Activated naive CD4-positive, alpha-beta T cell treated with anti-CD3 and anti-CD28 coated beads for 36 hours (primary cell): ENCODE results near the gene RMRP. TPM values are rescaled to one million over a fixed set of nuclear protein-coding genes. Genes with fewer than 3 reads are reported as not detected.
"Not testable (repeated sequence)": the region's sequence is repeated elsewhere in the genome, so short reads cannot be mapped to it uniquely, and the experiment has no call there.

Experiments
- CTCF ChIA-PET: fragments of 350-600 bp; sonication (Branson Sonifier 250); formaldehyde crosslinking; loops from one replicate; lab custom pipeline; 2021; ENCODE audit warnings: antibody characterized with exemption; lab: Charles Lee
- DNase-seq: peaks from one replicate; pipeline ENCODE4 v3.0.0-alpha.2; 2020
- H3K27ac Mint-ChIP-seq: one replicate; pipeline ENCODE4 v1.8.0; 2021; ENCODE audit warnings: mild to moderate bottlenecking, mixed read lengths
- H3K27me3 Mint-ChIP-seq: one replicate; pipeline ENCODE4 v1.8.0; 2021; ENCODE audit warnings: low read depth, mixed read lengths
- H3K36me3 Mint-ChIP-seq: one replicate; pipeline ENCODE4 v1.8.0; 2021; ENCODE audit warnings: low read depth, mixed read lengths
- H3K4me1 Mint-ChIP-seq: one replicate; pipeline ENCODE4 v1.8.0; 2021; ENCODE audit warnings: low read depth, mixed read lengths
- H3K4me3 Mint-ChIP-seq: one replicate; pipeline ENCODE4 v1.8.0; 2021; ENCODE audit warnings: mild to moderate bottlenecking, moderate library complexity, mixed read lengths
- H3K9me3 Mint-ChIP-seq: one replicate; pipeline ENCODE4 v1.8.0; 2021; ENCODE audit warnings: mixed read lengths
- intact Hi-C: fragments of 100-400 bp; cut with micrococcal nuclease; formaldehyde crosslinking; loops from one replicate; pipeline ENCODE4 v1.15.1; 2023
- total RNA-seq, 2 experiments: library from RNA; stranded (reverse); gene quantifications; one replicate each; pipeline ENCODE4 v1.2.3, GENCODE V29; 2021

RMRP gene
- total RNA-seq, 2 experiments from 2014 or later = 7,381 to 12,571 TPM

- Mint-ChIP-seq H3K4me1 (peaks cover 53% of the 10 kb centered on the region), H3K27me3 (no peaks in the 10 kb centered on the region), H3K27ac (peak overlapping the region; percentile 67), H3K36me3 (peaks cover 11% of the 10 kb centered on the region), H3K4me3 (peak overlapping the region; percentile 32), H3K9me3 (no peaks in the 10 kb centered on the region)
- intact Hi-C loops = loop anchor here (10.0 kb wide), 1 partner anchor 833 kb away; no protein-coding TSS in a partner anchor
- DNase-seq = no peak
- CTCF ChIA-PET = interaction anchor here (0.7 to 12.4 kb wide), 5 partner anchors 9 to 747 kb away, joined by 3 to 149 read pairs (median 3); partner anchors contain the start of genes ARHGEF39, CCDC107, CD72 and RMRP
Observed at GRCh38 chr9:35651956-35652828, 5.6 kb downstream of the RMRP start.

- Mint-ChIP-seq H3K4me1 (peaks cover 46% of the 10 kb centered on the region), H3K9me3 (no peaks in the 10 kb centered on the region), H3K27ac (peak within 1 kb of the TSS; percentile 94), H3K27me3 (no peaks in the 10 kb centered on the region), H3K36me3 (peaks cover 11% of the 10 kb centered on the region), H3K4me3 (peak within 1 kb of the TSS; percentile 93)
- CTCF ChIA-PET = interaction anchor here (0.6 to 12.4 kb wide), 6 partner anchors 10 to 78 kb away, joined by 3 to 149 read pairs (median 4); partner anchors contain the start of genes ARHGEF39, CCDC107, CD72 and RMRP
- intact Hi-C loops = loop anchor here (10.0 kb wide), 1 partner anchor 834 kb away; no protein-coding TSS in a partner anchor
- DNase-seq = peak; percentile 60
Observed at GRCh38 chr9:35650341-35651158, 7.3 kb downstream of the RMRP start, which contains the start of gene SIT1. Gene SIT1, minus strand, starts transcription at chr9:35650931. Its CDS starts 78 bp downstream, at chr9:35650853.

- Mint-ChIP-seq H3K4me3 (peak overlapping the region; percentile 93), H3K36me3 (peaks cover 11% of the 10 kb centered on the region), H3K27me3 (no peaks in the 10 kb centered on the region), H3K27ac (peak overlapping the region; percentile 94), H3K4me1 (peaks cover 46% of the 10 kb centered on the region), H3K9me3 (no peaks in the 10 kb centered on the region)
- peak; percentile 66 for DNase-seq
- intact Hi-C loops = loop anchor here (1.0 to 10.0 kb wide), 2 partner anchors 8 to 835 kb away; no protein-coding TSS in a partner anchor
- CTCF ChIA-PET = interaction anchor here (0.6 to 12.4 kb wide), 8 partner anchors 10 to 97 kb away, joined by 3 to 149 read pairs (median 5); partner anchors contain the start of genes ARHGEF39, CCDC107, CD72 and RMRP
Observed at GRCh38 chr9:35649431-35650340, 8.1 kb downstream of the RMRP start.

DNA sequence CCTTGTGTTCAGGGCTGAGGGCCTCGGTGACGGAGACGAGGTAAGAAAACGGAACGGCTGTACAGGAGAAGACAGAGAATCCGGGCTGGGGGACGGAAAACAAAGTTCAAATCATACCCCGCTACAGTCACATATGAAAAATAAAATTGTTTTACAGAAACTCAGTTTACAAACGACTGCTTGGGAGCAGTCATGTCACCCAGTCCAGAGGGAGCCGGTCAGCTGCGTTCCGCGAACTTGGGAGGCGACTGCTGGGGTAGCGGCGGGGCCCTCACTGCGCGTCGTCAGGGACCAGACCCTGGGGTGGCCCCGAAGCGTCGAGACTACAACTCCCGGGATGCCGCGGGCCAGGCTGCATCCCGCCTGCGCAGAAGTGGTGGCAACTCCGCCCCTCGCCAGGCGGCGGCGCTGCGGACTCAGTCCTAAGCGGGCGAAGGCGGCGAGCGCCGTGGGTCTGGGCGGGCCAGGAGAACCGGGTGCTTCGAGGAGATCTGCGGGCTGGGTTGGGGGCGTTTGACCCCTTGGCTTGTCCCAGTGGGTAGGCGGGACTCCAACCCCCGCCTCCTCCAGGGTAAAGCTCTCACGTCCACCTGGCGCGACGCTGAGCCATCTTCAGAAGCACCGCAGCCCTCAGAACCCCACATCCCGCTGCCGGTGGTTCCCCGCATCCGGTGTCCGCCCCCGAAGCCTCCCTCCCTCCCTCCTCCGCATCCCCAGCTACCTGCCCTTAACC, 11.1 kb downstream of the RMRP start:
- CTCF ChIA-PET = interaction anchor here (0.6 to 12.4 kb wide), 21 partner anchors 11 to 298 kb away, joined by 3 to 149 read pairs (median 5); partner anchors contain the start of genes ARHGEF39, CCDC107, CD72 and CREB3
- Mint-ChIP-seq H3K9me3 (no peaks in the 10 kb centered on the region), H3K27ac (peak overlapping the region; percentile 83), H3K36me3 (peaks cover 11% of the 10 kb centered on the region), H3K27me3 (no peaks in the 10 kb centered on the region), H3K4me3 (peak overlapping the region; percentile 90), H3K4me1 (peaks cover 43% of the 10 kb centered on the region)
- intact Hi-C loops = loop anchor here (1.0 to 2.0 kb wide), 8 partner anchors 8 to 530 kb away; partner anchors contain the start of genes CD72, CREB3, GBA2 and HINT2
- peak; percentile 94 for DNase-seq

DNA sequence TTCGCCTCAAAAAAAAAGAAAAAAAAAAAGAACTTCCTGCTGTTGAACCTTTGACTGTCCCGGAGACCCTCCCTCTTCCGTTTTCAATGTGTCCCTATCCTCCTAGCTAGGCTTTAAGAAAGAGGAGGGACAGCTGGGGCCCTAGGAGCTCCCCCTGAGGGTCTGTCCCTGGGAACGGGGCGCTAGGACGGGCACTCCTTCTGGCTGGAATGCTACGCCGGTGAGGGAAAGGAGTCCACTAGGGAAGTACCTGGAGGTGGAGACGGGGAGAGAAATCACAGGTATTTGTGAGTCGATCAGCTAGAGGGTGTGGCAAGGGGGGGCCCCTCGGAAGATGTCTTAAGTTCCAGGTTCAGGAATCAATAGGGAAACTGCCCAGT, 11.7 kb downstream of the RMRP start:
- Mint-ChIP-seq H3K4me3 (peak overlapping the region; percentile 90), H3K4me1 (peaks cover 41% of the 10 kb centered on the region), H3K27me3 (no peaks in the 10 kb centered on the region), H3K27ac (peak overlapping the region; percentile 83), H3K36me3 (peaks cover 11% of the 10 kb centered on the region), H3K9me3 (no peaks in the 10 kb centered on the region)
- intact Hi-C loops = loop anchor here (1.0 to 2.0 kb wide), 8 partner anchors 8 to 530 kb away; partner anchors contain the start of genes CD72, CREB3, GBA2 and HINT2
- CTCF ChIA-PET = interaction anchor here (0.6 to 12.4 kb wide), 13 partner anchors 15 to 299 kb away, joined by 3 to 149 read pairs (median 8); partner anchors contain the start of genes ARHGEF39, CCDC107, CD72 and RMRP
- DNase-seq = no peak

GRCh38 chr9:35645736-35646135, 12.1 kb downstream of the RMRP start:
- not testable (repeated sequence) for H3K27me3 Mint-ChIP-seq, H3K9me3 Mint-ChIP-seq, DNase-seq
- intact Hi-C loops = loop anchor here (1.0 to 2.0 kb wide), 8 partner anchors 7 to 529 kb away; partner anchors contain the start of genes CD72, CREB3, GBA2 and HINT2
- peak overlapping the region; percentile 83 for H3K27ac Mint-ChIP-seq
- H3K4me1 Mint-ChIP-seq = peaks cover 38% of the 10 kb centered on the region
- CTCF ChIA-PET = interaction anchor here (0.6 to 12.4 kb wide), 12 partner anchors 15 to 299 kb away, joined by 3 to 149 read pairs (median 4); partner anchors contain the start of genes ARHGEF39, CCDC107, CD72 and RMRP
- peak overlapping the region; percentile 90 for H3K4me3 Mint-ChIP-seq
- peaks cover 14% of the 10 kb centered on the region for H3K36me3 Mint-ChIP-seq

GRCh38 chr9:35643046-35643445, 14.8 kb downstream of the RMRP start:
- H3K9me3 Mint-ChIP-seq = peaks cover 3% of the 10 kb centered on the region
- peaks cover 6% of the 10 kb centered on the region for H3K36me3 Mint-ChIP-seq
- no peak for DNase-seq
- no peak overlapping the region for H3K4me3 Mint-ChIP-seq
- intact Hi-C loops = no loop called here
- peaks cover 42% of the 10 kb centered on the region for H3K4me1 Mint-ChIP-seq
- no peak overlapping the region for H3K27ac Mint-ChIP-seq
- no peaks in the 10 kb centered on the region for H3K27me3 Mint-ChIP-seq
- CTCF ChIA-PET = interaction anchor here (12.4 kb wide), 1 partner anchor 28 kb away, joined by 142 read pairs; the partner anchor contains the start of gene CD72

DNA sequence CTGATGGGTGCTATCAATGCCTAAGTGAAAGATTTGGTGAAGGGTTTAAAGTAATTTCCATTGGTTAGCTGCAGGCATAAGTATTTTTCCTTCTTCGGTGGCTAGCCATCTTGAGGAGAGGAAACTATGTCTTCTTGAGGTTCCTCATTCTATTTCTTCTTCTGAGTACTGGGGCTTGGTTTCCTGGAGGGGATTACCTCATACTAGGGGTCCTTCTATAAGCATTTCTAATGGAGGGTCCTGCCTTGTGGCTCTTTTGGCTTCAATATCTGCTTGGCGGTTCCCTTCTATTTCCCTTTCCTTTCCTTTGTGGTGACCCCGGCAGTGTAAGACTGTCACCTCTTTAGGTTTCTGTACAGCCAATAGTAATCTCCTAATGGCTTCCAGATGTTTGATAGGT, 16.3 kb downstream of the RMRP start:
- DNase-seq, CTCF ChIA-PET, H3K9me3 Mint-ChIP-seq, H3K36me3 Mint-ChIP-seq, H3K27ac Mint-ChIP-seq, H3K27me3 Mint-ChIP-seq, intact Hi-C loops, H3K4me3 Mint-ChIP-seq: not testable (repeated sequence)
- peaks cover 46% of the 10 kb centered on the region for H3K4me1 Mint-ChIP-seq

- H3K36me3 Mint-ChIP-seq, H3K9me3 Mint-ChIP-seq, H3K4me3 Mint-ChIP-seq, DNase-seq, H3K27me3 Mint-ChIP-seq, intact Hi-C loops: not testable (repeated sequence)
- peak overlapping the region; percentile 81 for H3K27ac Mint-ChIP-seq
- CTCF ChIA-PET = interaction anchor here (0.6 to 1.3 kb wide), 4 partner anchors 9 to 261 kb away, joined by 3 to 6 read pairs (median 4); no protein-coding TSS in a partner anchor
- H3K4me1 Mint-ChIP-seq = peaks cover 54% of the 10 kb centered on the region
Observed at GRCh38 chr9:35640431-35640830, 17.4 kb downstream of the RMRP start.

GRCh38 chr9:35639631-35640030, 18.2 kb downstream of the RMRP start:
- peak overlapping the region; percentile 90 for H3K27ac Mint-ChIP-seq

More at GRCh38 chr9:35639631-35640030, 18.2 kb downstream of the RMRP start:
- Mint-ChIP-seq H3K36me3 (peaks cover 6% of the 10 kb centered on the region), H3K9me3 (peaks cover 3% of the 10 kb centered on the region), H3K27me3 (no peaks in the 10 kb centered on the region), H3K4me3 (peak overlapping the region; percentile 31), H3K4me1 (peaks cover 54% of the 10 kb centered on the region)
- CTCF ChIA-PET = interaction anchor here (1.0 to 1.3 kb wide), 3 partner anchors 10 to 91 kb away, joined by 3 to 6 read pairs (median 4); no protein-coding TSS in a partner anchor
- intact Hi-C loops = loop anchor here (2.0 kb wide), 2 partner anchors 21 to 35 kb away; partner anchors contain the start of genes CD72 and TESK1
- DNase-seq = no peak
